Large intestine (tissue), 3 donors: Measurements from ENCODE around the gene APOL2. TPM values are rescaled to one million over a fixed set of nuclear protein-coding genes. Genes with fewer than 3 reads are reported as not detected.
"Not testable (repeated sequence)": the region's sequence is repeated elsewhere in the genome, so short reads cannot be mapped to it uniquely, and the experiment has no call there.

Experiments
- DNase-seq, 2 donors: peaks; one replicate each; pipeline versions ENCODE4 v3.0.0 to v3.0.0-alpha.2; 2013
- H3K27ac ChIP-seq: one replicate; pipeline ENCODE4 v1.5.1; 2013; ENCODE audit warnings: low read length
- H3K27me3 ChIP-seq: 2 replicates; pipeline ENCODE4 v1.6.1; 2013; ENCODE audit warnings: low read length; ENCODE audit not compliant: control insufficient read depth, insufficient read depth
- H3K36me3 ChIP-seq: 2 replicates; pipeline ENCODE4 v1.6.1; 2013; ENCODE audit warnings: low read length; ENCODE audit not compliant: control insufficient read depth, insufficient read depth
- H3K4me1 ChIP-seq: one replicate; pipeline ENCODE4 v1.6.1; 2013; ENCODE audit warnings: low read length; ENCODE audit not compliant: control insufficient read depth, insufficient read depth
- H3K4me3 ChIP-seq: one replicate; pipeline ENCODE4 v1.5.1; 2013; ENCODE audit warnings: low read length
- H3K9me3 ChIP-seq: one replicate; pipeline ENCODE4 v1.6.1; 2013; ENCODE audit warnings: mild to moderate bottlenecking, low read depth, low read length, moderate library complexity; ENCODE audit not compliant: control insufficient read depth
- WGBS: methylation state at CpG from one replicate; pipeline ENCODE4 v1.1.5; 2013; ENCODE audit warnings: low lambda C conversion rate; ENCODE audit not compliant: insufficient coverage; 5-methylcytosine and 5-hydroxymethylcytosine counted together
- polyA plus RNA-seq: library from polyadenylated mRNA; unstranded; fragments of 120-200 nt; gene quantifications from one replicate; pipeline ENCODE4 v1.2.1, GENCODE V29; 2013

APOL2 gene
- polyA plus RNA-seq, 1 donor: 42.5 TPM

DNA sequence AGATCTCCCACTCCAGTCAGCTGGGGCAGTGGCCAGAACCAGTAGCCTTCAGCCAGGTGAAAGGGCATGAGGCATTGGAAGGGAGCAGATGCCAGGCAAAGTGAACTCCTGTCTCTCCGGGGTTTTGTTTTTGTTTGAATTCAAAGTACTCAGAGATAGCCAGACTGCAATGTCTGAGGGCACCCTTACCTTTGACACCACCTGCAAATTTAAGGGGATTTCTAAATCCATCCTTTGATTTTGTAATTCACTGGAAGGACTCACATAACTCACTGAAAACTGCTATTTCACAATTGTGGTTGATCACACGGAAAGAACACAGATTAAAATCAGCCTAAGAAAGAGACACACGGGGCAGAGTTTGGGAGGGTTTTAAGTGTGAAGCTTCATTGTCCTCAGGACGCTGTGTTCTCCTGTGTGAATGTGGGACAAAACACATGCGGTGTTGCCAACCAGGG is 23.9 kb upstream of the APOL2 start:
- no CpG with 5 or more reads among the region's 5 CpGs for WGBS
- not testable (repeated sequence) for H3K27me3 ChIP-seq, H3K36me3 ChIP-seq, H3K9me3 ChIP-seq, H3K4me1 ChIP-seq, DNase-seq, H3K4me3 ChIP-seq, H3K27ac ChIP-seq

DNA sequence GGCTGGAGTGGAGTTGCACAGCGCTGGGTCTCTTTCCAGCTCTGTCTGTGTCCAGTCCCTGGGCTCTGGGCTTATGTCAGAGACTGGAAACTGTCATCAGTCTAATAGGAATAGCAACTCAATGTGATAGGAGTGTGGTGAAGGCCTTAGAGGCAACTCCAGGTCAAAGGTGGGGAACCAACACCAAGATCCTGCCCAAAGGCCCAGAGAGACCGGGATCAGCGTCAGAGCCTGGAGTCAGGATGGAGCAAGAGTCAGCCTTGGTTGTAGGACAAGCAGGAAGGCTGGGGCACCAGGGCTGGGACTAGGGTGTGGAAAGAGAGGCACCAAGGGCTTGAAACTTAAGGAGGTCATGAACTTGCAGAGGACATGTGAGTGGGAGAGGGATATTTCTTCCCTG is 23.0 kb upstream of the APOL2 start:
- H3K4me1 ChIP-seq, DNase-seq, H3K9me3 ChIP-seq, H3K27me3 ChIP-seq, H3K4me3 ChIP-seq, H3K36me3 ChIP-seq, H3K27ac ChIP-seq: not testable (repeated sequence)
- no CpG with 5 or more reads among the region's 3 CpGs for WGBS

DNA sequence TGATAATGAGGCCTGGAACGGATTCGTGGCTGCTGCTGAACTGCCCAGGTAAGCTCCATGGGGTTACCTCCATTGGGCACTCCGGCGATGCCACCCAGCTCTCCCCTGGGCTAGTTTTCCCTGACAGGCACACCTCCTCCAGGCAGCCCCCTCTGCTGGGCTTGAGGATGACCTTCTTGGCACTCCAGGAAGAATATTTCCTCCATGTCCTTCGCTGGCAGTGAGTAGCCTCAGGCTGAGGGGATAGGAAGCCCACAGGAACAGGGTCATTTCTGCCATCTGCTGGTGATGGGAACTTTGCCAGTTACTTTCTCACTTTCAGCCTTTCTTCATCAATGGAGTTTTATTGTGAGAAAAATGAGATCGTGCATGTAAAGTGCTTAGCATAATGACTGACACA is 22.3 kb upstream of the APOL2 start:
- no CpG with 5 or more reads among the region's 6 CpGs for WGBS
- not testable (repeated sequence) for DNase-seq, H3K9me3 ChIP-seq, H3K27ac ChIP-seq, H3K4me1 ChIP-seq, H3K27me3 ChIP-seq, H3K4me3 ChIP-seq, H3K36me3 ChIP-seq

DNA sequence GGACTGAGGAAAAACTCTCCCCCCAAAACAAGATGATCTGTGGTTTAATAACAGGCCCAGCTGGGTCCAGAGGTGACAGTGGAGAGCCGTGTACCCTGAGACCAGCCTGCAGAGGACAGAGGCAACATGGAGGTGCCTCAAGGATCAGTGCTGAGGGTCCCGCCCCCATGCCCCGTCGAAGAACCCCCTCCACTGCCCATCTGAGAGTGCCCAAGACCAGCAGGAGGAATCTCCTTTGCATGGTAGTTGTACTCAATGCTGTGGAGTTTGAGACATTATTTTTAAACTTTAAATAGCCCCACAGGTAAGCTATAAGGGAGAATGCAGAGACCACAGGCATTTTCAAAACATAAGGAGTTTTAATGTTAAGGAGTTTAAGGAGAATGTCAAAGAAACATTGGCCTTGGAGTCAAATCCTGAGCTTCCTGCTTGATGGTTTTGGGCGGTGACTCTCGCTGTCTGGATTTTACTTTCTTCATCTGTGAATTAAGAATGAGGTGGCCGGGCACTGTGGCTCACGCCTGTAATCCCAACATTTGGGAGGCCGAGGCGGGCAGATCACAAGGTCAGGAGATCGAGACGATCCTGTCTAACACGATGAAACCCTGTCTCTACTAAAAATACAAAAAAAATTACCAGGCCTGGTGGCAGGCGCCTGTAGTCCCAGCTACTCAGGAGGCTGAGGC is 20.4 kb upstream of the APOL2 start:
- no peaks in the 10 kb centered on the region for H3K27me3 ChIP-seq
- H3K27ac ChIP-seq: peak overlapping the region; percentile 12
- H3K4me3 ChIP-seq: no peak overlapping the region
- no peaks in the 10 kb centered on the region for H3K9me3 ChIP-seq
- no CpG with 5 or more reads among the region's 14 CpGs for WGBS
- H3K4me1 ChIP-seq: peaks cover 6% of the 10 kb centered on the region
- H3K36me3 ChIP-seq: no peaks in the 10 kb centered on the region
- no peak for DNase-seq

DNA sequence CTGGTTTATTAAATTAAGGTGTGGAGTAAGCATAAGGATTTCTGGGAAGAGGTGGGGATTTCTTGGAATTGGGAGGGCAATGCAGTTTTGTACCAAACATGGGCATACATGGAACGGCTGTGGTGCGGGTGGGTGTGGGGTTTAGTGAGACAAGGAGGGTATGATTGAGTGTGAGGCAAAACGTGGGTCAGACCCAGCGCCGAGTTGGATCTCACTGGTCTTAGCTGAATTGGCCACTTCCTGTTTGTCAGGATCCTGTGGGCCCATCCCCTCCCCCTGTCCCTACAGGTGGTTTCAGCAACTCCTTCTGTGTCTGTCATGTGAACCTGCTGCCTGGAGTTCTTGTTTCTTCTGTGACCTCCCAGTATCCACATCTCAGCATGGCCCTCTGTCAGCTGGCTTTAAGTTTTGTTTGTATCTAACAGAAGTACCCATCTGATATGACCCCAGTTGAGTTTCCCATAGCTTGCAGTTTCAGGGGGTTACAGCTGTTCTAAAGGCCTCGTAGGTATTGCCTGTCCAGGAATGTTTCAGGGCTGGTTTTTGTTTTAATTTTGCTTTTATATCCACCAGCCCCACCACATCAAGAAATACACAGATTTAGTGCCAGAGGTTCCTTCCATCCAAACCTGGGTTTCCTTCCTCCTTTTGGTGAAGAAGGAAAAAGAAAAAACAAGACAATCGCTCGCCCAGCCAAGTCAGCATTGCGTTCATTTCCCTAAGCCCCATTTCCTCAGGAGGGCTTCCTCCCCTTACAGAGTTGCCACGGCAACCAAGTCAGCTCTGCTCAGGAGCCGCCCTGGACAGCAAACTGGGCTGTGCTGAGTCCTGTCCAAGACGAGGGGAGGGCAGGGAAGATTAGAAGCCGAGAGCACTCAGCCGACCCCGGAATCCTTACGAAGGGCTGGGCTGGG is 19.6 kb upstream of the APOL2 start:
- peaks cover 6% of the 10 kb centered on the region for H3K4me1 ChIP-seq
- peak in 1 of 2 donors; percentile 44 for DNase-seq
- no peaks in the 10 kb centered on the region for H3K36me3 ChIP-seq
- no peaks in the 10 kb centered on the region for H3K9me3 ChIP-seq
- H3K4me3 ChIP-seq: no peak overlapping the region
- no peaks in the 10 kb centered on the region for H3K27me3 ChIP-seq
- H3K27ac ChIP-seq: peak overlapping the region; percentile 12
- WGBS: 83% methylated on average over 1 of the region's 16 CpGs

DNA sequence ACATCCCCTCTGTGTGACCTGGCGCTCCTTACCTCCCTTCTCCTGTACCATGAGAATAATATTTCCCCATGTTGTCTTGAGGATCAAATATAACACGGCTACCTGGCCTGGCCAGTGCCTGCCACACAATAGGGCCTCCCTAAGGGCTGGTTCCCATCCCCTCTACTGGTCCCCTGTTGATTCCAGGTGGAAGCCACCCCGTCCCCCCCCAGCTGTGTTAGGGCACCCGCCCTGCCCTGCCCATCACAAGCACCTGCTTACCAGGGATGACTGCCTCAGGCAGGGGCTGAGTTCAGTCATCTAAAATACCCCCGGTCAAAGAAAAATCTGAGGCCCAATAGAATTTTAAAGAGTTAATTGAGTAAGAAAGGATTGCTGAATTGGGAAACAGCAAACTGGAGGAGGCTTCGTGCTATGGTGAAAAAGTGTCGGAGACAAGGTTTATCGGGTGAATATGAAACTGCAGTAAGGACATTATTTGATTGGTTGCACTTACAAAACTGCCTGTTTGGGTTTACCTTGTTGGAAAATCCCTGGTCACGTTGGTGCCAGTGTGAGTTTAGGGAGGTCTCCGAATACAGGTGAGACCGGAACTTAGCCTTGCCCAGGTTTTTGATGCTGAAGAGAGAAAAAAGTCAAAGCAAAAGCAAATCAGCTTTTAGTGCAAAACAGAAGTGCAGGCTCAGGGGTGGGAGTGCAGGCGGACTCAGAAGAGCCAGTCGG is 18.8 kb upstream of the APOL2 start:
- Histone ChIP-seq H3K4me3 (no peak overlapping the region), H3K27ac (no peak overlapping the region), H3K27me3 (no peaks in the 10 kb centered on the region), H3K9me3 (no peaks in the 10 kb centered on the region), H3K4me1 (peaks cover 14% of the 10 kb centered on the region), H3K36me3 (no peaks in the 10 kb centered on the region)
- DNase-seq: no peak
- 90% methylated on average over 3 of the region's 13 CpGs for WGBS

DNA sequence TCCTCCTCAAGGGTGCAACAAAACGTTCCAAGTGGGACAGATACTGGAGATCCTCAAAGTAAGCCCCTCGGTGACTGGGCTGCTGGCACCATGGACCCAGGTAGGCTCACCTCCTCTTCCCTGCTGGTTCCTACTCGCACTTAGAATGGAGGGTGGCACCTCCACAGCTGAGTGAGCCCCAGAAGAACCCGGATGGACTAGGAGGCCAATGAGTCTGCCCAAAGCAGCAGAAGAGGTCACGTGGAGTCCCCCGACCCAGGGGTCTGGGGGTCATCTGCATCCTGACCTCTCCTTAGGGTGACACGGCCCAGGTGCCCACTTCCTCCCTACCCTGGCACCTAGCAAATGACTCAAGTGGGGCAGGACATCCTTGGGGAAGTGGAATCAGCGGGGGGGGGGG is 18.0 kb upstream of the APOL2 start:
- Histone ChIP-seq H3K36me3 (no peaks in the 10 kb centered on the region), H3K27me3 (no peaks in the 10 kb centered on the region), H3K9me3 (no peaks in the 10 kb centered on the region), H3K27ac (no peak overlapping the region), H3K4me3 (no peak overlapping the region), H3K4me1 (peaks cover 20% of the 10 kb centered on the region)
- DNase-seq: no peak
- 100% methylated on average over 1 of the region's 8 CpGs for WGBS

DNA sequence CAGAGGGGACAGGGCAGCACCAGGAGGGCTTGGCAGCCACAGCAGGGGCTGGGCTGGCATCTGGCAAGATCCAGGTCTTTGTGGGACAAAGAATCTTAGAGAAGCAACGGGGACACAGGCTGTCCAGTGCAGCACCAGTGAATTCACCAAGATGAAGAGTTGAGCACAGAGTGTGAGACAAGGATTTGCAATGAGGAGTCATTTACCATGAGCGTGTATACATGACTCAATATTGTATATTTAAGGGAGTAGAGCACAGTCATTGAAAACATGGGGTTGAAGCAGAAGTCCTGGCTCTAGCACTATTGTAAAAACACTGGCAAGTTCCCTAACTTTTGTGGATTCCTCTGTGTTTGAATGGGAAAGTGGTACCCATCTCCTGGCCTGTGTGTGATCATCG is 17.2 kb upstream of the APOL2 start:
- Histone ChIP-seq H3K27me3 (no peaks in the 10 kb centered on the region), H3K9me3 (no peaks in the 10 kb centered on the region), H3K36me3 (no peaks in the 10 kb centered on the region), H3K4me3 (no peak overlapping the region), H3K27ac (no peak overlapping the region), H3K4me1 (peaks cover 23% of the 10 kb centered on the region)
- WGBS: 100% methylated on average over 1 of the region's 3 CpGs
- no peak for DNase-seq

DNA sequence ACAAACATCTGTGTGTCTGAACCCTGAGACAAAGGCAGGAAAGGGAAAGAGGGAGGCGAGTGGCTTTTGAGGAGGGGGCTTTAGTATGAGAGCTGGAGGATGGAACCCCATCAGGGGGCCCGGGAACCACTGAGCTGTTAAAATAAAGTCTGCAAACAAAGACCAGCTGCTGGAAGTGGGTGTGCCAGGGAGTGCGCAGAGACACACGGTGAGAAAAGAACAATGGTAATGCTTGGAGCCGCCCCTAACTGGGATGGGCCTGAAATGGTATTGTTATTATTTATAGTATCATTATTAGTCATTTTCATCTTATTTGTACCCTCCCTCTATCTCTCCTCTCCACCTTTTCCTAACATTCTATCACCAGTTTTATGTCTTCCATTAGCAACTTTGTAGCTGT is 16.2 kb upstream of the APOL2 start:
- WGBS: no CpG with 5 or more reads among the region's 5 CpGs
- H3K27me3 ChIP-seq, H3K4me3 ChIP-seq, DNase-seq, H3K9me3 ChIP-seq, H3K36me3 ChIP-seq, H3K27ac ChIP-seq: not testable (repeated sequence)
- peaks cover 23% of the 10 kb centered on the region for H3K4me1 ChIP-seq
